ENCODE results near the gene GJC2. TPM values are rescaled to one million over a fixed set of nuclear protein-coding genes. Genes with fewer than 3 reads are reported as not detected.
"Not testable (repeated sequence)": the region's sequence is repeated elsewhere in the genome, so short reads cannot be mapped to it uniquely, and the experiment has no call there.

GJC2 gene
- total RNA-seq, 1 donor from 2014 or later, result 0.50 TPM

DNA sequence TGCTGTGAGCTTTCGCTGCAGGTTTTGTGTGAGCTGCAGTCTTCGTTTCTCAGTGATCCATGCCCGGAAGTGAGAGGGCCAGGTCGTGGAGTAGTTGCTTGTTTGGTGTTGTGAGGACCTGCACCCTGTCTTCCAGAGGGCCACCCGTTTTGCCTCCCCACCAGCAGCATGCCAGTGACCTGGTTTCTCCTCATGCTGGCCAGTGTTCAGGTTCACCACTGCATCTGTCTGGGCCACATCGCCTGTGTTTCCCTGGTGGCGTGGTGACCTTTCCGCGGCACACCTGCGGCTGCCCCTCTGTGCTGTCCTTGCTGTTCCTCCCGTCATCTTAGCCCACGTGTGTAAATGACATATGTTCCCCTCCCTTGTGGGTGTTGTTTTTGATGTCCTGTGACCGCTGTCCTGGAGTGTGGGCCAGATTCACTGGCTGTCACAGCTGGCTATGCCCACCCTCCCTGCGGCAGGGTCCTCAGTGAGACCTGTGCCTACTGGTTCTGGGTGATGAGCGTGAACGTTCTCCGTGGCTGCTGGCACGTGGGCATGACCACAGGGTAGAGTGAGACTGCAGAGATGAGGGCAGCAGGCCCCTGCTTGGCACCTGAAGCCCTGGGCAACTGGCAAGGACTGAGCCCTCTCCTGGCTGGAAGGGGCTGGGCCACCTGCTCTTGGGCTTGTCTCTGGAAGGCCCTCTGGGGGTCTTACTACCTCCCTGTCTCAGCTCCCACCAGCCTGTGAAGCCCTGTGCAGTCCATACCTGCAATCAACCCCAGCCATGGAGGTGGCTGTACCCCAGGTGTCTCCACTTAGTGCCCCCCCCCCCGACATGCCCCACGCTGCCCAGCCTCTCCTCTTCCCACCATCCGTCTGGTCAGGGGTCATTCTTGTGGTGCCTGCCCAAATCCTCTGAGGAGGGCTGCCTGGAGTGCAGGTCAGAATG is 23.1 kb downstream of the GJC2 start:
- DNase-seq (ENCODE audit: low read depth), result no peak

DNA sequence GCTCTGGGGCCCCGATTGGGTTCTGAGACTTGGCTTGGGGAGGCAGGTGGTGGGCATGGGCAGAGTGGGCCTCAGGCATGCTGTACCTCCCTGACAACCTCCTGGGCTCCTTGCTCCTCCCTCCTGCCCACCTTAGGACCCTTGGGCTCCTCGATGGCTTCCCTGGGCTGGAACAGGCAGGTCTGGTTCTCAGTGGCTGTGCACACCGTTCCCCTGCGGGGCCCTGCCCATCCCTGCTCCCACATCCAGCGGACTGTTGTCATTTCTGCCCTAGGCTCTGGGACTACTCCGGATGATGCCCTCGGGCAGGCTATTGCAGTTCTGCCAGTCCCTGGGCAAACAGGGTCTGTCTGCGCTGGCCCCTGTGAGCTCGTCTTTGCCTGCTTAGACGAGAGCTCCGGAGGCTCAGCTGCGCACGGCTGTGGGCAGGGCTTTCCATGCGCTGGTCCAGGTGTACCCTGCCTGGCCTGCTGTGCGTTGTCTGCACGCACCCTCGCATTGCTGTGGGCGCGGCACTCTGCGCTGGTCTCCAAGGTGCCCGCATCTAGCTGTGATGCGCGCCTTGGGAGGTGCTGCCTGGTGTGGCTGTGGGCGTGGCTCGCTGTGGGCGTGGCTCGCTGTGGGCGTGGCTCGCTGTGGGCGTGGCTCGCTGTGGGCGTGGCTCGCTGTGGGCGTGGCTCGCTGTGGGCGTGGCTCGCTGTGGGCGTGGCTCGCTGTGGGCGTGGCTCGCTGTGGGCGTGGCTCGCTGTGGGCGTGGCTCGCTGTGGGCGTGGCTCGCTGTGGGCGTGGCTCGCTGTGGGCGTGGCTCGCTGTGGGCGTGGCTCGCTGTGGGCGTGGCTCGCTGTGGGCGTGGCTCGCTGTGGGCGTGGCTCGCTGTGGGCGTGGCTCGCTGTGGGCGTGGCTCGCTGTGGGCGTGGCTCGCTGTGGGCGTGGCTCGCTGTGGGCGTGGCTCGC is 24.1 kb downstream of the GJC2 start:
- not testable (repeated sequence) for DNase-seq (ENCODE audit: low read depth)

DNA sequence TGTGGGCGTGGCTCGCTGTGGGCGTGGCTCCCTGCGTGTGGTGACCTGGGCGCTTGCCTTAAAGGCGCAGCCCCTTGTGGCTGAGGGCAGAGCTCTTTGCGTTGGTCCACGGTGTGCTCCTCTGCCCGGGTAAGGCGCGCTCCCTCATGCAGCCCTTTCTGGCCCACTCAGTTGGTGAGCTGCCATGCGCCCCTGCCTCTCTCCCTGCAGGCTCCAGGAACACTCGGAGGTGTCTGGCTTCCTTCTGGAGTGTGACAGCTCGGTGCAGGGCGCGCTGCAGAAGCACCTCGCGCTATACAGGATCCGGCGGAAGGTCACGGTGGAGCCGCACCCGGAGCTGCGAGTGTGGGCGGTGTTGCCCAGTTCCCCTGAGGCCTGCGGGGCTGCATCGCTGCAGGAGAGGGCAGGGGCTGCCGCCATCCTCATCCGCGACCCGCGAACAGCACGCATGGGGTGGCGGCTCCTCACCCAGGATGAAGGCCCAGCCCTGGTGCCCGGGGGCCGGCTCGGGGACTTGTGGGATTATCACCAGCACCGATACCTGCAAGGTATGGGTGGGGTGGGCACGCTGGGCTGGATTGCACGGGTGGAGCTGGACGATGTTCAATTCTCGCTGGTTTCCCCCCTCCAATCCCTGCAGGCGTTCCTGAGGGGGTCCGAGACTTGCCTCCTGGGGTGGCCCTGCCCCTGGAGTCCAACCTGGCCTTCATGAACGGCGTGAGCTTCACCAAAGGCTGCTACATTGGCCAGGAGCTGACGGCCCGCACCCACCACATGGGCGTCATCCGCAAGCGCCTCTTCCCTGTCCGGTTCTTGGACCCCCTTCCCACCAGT is 25.0 kb downstream of the GJC2 start:
- no peak for DNase-seq (ENCODE audit: low read depth)

DNA sequence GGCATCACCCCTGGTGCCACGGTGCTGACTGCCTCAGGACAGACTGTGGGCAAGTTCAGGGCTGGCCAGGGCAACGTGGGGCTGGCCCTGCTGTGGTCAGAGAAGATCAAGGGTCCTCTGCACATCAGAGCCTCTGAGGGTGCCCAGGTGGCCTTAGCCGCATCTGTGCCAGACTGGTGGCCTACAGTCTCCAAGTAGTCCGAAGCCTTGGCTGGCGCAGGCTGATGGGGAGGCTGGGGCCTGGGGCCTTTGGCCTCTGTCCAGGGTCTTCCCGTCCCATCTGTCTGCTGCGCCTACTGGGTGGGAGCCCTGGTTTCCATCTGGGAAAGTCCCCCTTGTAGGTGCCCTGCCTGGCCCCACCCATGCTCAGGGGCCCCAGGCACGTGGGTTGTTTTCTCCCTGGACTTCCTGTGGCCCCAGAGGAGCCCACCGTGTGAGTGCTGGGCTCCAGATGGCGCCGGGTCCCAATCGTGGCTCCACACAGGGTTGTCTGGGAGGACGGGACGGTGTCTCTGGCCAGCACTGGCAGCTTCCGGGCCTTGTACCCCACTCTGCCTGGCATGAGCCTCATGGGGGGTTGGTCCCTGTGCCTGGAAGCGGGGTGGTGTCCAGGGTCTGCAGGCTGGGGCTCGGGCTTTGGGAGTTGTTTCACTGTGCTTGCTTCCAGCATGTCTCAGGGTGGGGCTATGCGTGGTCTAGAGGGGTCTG is 25.7 kb downstream of the GJC2 start:
- no peak for DNase-seq (ENCODE audit: low read depth)

DNA sequence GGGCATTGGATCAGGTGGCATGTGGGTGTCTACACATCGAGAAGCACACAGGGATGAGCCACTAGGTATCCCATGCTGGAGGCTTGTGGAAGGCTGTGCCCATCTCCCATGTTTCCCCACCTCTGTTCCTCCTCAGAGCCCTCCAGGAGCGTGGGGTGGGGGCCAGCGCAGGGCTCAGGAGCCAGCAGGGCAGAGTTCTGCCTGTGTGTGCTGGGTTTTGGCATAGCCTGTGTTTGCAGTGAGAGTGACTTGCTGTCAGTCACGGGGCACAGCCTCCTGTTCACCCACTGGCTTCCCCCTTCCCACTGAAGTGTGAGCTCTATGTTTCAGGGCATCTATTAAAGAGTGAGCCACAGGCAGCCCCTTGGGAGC is 26.3 kb downstream of the GJC2 start:
- DNase-seq (ENCODE audit: low read depth), result no peak

DNA sequence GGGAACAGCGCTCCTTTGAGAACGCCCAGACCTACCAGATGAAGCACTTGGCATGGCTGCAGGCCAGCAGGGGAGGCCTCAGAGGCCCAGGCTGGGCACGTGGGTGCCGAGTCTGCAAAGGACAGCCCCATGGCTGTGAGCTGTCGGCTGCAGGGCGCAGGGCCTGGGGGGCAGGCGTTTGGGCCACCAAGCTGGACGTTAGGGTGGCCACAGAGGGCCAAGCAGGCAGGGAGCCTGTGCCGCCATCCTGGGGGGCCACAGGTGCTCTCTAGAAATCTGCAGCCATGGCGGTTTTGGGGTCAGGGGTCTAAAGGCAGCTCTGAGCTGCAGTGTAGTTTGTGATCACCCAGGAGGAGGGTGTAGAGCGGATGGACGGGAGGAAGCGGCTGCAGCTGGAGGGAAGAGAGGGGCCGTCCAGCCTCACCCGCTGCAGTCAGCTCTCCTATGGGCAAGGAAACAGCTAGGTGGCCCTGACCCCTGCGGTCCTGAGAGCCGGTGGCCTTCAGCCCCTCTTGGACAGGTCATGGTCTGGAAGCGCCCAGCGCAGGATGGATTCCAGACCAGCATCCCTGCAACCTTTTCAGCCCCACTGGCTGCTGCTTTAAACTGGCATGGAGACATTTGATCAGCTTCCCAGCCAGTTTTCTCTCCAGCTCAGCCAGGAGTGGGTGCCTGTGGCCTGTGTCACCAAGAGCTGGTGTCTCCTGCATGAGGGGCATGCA is 26.9 kb downstream of the GJC2 start:
- DNase-seq (ENCODE audit: low read depth), result no peak

DNA sequence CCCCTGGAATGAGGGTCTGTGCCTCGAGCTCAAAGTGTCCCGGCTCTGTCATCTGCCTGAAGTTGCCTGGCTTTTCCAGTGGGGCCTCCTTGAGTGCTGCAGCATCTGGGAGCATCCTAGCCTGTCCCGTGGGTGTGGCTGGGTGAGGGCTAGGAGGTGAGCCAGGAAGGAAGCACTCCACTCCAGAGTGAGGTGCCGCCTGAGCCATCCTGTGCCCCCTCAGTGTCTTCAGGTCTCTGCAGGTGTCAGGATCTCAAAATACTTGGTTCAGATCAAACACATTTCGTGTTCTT is 27.4 kb downstream of the GJC2 start:
- DNase-seq (ENCODE audit: low read depth), result no peak

DNA sequence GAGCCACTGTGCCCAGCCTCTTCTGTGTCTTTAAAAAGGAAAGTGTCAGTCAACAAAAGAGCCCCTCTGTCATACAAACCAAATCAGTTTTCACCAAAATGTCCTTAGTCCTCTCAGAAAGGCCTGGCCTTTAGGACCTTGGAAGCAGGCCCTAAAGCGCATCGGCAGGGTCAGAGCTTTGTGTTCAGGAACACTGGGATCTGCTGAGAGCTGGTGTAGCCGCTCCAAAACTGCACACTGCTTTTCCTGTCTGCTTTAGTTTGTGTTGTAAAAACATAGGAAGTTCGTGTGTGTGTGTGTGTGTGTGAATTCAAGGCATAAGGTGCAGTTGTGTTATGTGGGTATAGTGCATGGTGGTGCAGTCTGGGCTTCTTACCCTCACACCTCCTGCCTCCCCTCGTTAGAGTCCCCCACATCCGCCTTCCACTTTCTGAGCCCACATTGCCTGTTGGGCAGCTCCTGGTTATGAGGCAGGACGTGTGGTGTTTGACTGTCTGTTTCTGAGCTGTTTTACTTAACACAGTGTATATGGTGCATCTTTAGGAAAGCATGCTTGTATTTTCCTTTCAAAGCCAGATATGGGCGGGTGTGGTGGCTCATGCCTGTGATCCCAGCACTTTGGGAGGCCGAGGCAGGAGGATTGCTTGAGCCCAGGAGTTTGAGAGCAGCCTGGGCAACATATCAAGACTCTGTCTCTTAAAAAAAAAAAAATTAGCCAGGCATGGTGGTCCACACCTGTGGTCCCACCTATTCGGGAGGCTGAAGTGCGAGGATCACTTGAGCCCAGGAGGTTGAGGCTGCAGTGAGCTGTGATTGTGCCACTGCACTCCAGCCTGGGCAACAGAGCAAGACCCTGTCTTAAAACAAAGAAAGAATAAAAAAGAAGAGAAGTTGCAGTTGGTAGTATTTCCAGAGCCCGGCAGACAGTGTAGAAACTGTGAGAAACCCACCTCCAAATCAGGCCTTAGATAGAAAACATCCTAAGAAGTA is 28.3 kb downstream of the GJC2 start:
- DNase-seq (ENCODE audit: low read depth), result no peak

DNA sequence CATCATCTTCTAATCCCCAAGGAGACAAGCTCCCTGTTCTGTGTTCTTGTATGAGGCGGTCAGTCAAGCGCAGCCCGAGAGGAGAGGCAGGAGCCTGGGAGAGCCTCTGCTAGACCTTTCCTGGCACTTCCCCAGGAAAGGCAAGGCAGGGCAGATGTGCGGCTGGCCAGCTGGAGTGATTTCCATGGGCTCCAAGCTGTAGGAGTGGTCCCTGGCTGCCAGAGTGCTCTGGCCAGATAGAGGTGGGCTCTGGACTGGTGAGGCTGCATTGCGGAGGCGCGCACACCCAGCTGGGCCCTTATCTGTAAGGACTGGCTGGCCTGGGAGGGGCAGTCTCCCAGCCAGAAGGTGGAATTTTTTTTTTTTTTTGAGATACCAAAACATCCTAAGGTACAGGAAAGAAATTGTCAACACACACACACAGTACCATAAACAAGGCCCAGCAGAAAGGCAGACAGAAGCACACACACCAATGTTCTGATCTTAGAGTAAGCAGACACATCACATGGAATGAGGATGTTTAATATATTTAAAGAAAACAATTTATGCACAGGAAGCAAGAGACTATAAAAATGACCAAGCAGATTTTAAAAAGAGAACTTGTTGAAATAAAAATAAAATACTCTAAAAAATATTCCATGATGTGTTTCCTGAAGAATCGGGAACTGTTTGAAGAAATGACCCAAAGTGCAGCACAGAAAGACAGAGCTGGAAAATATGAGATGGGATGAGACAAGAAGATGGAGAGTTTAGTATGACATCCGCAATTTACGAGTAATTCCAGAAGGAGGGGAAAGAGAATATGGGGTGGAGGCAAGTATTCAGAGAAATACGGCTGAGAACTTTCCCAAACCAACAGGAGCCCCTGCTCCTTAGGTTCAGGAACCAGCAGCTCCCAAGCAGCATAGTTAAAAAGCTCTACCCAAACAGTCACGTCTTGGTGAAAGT is 29.3 kb downstream of the GJC2 start:
- no peak for DNase-seq (ENCODE audit: low read depth)

DNA sequence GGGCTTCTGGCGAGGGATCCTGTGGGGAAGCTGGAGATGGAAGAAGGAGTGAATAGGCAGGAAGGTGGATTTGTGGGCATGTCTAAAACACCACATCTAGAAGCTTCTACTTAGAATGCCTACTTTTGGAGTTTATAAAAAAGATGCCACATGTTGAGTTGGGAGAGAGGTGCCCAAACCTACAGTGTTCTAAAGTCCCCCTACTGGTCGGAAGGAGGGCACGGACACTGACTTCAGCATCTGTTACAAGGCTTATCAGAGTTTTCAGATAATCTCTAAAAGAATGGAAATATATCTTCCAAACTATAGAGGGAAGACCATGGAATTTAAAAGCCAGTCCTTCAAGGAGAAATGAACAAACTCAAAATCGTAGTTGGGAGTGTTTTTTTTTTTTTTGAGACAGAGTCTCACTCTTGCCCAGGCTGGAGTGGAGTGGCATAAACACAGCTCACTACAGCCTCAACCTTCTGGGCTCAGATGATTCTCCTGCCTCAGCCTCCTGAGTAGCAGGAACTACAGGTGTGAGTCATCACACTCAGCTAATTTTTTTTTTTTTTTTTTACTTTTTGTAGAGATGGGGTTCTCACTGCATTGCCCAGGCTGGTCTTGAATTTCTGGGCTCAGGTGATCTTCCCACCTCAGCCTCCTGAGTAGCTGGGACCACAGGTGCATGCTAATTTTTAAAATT is 30.7 kb downstream of the GJC2 start:
- DNase-seq (ENCODE audit: low read depth), result no peak

DNA sequence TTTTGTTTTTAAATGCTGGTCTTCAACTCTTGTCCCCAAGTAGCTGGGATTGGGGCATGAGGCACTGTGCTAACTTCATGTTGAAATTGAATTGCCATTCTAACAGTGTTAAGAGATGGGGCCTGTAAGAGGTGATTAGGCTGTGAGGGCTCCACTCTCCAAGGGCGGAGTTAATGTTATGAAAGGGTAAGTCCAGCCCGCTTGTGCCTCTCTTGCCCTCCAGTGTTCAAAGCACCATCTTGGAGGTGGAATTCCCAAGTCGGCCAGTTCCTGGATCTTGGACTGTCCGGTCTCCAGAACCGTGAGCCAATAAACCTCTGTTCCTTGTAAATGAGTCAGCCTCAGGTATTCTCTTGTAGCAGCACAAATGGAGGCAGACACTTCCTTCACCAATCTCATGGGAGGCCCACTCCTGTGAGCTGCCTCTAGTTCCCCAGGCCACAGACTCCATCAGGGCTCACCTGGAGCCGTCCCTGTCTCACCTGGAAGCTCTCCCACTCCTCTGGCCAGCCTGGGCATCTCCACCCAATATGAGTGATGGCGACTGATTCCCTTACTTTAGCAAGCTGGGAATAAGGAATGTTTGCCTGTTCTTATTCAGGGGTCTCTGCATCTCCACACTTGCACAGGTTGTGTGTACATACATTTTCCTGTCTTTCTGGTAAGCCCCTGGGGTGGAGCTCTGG is 31.4 kb downstream of the GJC2 start:
- DNase-seq (ENCODE audit: low read depth), result no peak

DNA sequence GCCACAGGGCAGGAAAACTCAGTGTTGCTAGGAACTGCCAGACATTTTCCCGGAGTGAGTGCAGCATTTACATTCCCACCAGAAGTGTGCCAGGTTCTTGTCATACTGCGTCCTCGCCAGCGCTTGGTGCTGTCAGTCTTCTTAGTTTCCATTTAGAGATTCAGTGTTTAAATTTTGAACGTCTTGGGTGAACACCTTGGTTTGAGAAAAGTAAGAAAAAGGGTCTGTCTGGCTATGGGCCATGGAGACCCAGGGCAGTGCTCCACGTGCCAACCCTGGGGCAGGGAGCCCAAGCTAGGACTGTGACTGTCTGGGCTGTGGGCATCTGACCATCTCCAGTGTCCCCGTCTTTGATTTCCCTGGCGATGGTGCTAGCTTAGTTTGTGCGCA is 31.9 kb downstream of the GJC2 start:
- no peak for DNase-seq (ENCODE audit: low read depth)

DNA sequence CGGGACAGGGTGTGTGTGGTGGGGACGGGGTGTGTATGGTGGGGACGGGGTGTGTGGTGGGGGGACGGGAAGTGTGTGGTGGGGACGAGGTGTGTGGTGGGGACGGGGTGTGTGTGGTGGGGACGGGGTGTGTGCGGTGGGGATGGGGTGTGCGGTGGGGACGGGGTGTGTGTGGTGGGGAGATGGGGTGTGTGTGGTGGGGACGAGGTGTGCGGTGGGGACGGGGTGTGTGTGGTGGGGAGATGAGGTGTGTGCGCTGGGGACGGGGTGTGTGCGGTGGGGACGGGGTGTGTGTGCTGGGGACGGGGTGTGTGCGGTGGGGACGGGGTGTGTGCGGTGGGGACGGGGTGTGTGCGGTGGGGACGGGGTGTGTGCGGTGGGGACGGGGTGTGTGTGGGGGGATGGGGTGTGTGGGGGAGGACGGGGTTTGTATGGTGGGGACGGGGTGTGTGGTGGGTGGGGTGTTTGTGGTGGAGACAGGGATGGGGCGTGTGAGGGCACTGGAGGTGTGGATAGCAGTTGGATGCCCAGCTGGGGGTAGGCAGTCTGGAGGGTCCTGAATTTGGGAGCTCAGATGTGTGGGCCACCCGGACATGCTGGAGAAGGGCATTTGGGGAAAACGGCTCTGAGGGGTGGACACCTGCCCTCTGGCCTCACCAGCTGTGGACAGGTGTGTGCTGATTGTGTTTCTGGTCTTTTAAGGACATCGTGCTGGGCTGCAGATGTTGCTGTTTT is 32.7 kb downstream of the GJC2 start:
- no peak for DNase-seq (ENCODE audit: low read depth)

DNA sequence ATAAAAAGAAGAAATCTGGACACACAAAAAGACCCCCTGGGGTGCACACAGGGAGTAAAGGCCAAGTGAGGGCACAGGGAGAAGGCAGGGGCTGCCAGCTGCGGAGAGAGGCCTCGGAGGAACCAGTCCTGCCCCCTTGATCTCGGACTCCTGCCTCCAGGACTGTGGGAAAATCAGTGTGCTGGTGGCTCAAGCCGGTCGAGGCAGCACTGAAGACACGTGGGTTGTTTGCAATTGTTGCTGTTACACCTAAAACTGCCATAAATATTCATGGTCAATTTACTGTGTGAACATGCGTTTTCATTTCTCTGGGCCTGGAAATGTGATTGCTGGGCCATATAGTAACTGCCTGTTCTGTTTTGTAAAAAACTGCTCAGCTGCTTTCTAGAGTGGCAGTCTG is 34.4 kb downstream of the GJC2 start:
- DNase-seq (ENCODE audit: low read depth), result no peak

DNA sequence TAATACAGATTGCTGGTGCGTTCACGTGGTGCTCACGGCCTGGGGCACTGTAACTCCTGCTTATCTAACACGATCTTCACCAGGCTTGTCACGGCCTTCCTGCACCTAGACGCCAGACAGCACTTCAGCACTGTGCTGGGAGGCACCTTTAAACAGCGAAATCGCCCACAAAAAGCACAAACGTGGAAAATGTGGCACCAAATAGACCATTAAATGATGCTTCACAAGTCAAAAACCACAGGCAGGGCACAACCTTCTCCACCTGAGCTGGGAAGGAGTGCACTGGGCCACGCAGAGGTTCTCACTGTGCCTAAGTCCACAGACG is 35.9 kb downstream of the GJC2 start:
- no peak for DNase-seq (ENCODE audit: low read depth)

DNA sequence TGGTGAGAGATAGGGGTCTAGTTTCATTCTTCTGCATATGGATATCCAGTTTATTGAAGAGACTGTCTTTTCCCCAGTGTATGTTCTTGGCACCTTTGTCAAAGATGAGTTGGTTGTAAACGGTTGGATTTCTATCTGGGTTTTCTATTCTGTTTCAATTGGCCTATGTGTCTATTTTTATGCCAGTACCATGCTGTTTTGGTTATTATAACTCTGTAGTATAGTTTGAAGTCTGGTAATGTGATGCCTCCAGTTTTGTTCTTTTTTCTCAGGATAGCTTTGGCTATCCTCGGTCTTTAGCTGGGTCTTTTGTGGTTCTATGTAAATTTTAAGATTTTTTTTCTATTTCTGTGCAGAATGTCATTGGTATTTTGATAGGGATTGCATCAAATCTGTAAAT is 38.5 kb downstream of the GJC2 start:
- DNase-seq (ENCODE audit: low read depth), result not testable (repeated sequence)

DNA sequence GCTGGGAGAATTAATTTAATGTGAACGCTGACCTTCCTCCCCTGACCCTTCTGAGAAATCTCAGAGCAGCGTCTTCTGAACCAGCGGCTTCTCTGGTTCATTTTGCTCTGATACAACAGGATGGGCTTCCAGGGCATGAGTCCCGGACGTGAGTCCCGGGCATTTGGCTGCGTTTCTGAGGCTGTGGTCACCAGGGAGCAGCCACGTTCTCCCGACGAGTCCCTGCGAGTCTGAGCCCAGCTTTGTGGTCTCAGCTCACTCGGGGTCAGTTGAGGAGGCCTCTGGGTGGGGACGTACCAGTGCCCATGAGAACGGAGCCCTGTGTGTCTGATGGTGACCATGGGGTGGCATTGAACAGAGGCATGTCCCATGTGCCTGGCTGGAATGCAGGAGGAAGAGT is 40.5 kb downstream of the GJC2 start:
- DNase-seq (ENCODE audit: low read depth), result no peak

All from renal cortical epithelial cell (primary cell).